Endothelial cell of umbilical vein (primary cell): ENCODE results near the gene IFIT5. TPM values are rescaled to one million over a fixed set of nuclear protein-coding genes. Genes with fewer than 3 reads are reported as not detected.

Experiments
- BruUV-seq: library from RNA; stranded (reverse); fragments of 400-500 nt; replicated peaks from 2 replicates; lab custom pipeline; 2021; lab: Mats Ljungman, UMichigan
- CTCF ChIA-PET: fragments of 300-600, 350-600 bp; sonication (Branson Sonifier 250); formaldehyde crosslinking; loops from one replicate; lab custom pipeline; 2021; ENCODE audit warnings: antibody characterized with exemption, inconsistent platforms; lab: Charles Lee
- POLR2A ChIA-PET: fragments of 300-600, 350-600 bp; sonication (Branson Sonifier 250); formaldehyde crosslinking; loops from one replicate; lab custom pipeline; 2021; ENCODE audit warnings: antibody characterized with exemption, inconsistent platforms; lab: Charles Lee
- DNase-seq: peaks from one replicate; pipeline ENCODE4 v3.0.0-alpha.2; 2011; ENCODE audit warnings: low read depth, low spot score
- FAIRE-seq: peaks from 2 replicates; lab custom pipeline; 2011; peaks lifted over from hg19 to GRCh38; lab: Jason Lieb, UNC
- H2AFZ ChIP-seq: 2 replicates; pipeline ENCODE4 v1.6.0; 2012; ENCODE audit warnings: low read depth, low read length, control low read depth, inconsistent platforms
- H3K27ac ChIP-seq: 2 replicates; pipeline ENCODE4 v1.5.1; 2011; ENCODE audit warnings: low read depth, mild to moderate bottlenecking, control low read depth, low read length, moderate library complexity; ENCODE audit not compliant: insufficient read depth
- H3K27me3 ChIP-seq, 2 experiments: 2 replicates each; pipeline versions ENCODE4 v1.6.0 to v1.6.1; 2011; ENCODE audit warnings: low read length in 2 of 2, mixed read lengths in 1 of 2; ENCODE audit not compliant: control insufficient read depth in 2 of 2, insufficient read depth in 2 of 2
- H3K36me3 ChIP-seq, 2 experiments: 2 replicates in 1 of 2; 3 replicates in 1 of 2; pipeline ENCODE4 v1.5.1; 2011; ENCODE audit warnings: low read length in 2 of 2, mild to moderate bottlenecking in 1 of 2, moderate library complexity in 1 of 2; ENCODE audit not compliant: control insufficient read depth in 2 of 2, insufficient read depth in 2 of 2; ENCODE audit errors: extremely low read depth in 1 of 2
- H3K4me1 ChIP-seq: 3 replicates; pipeline ENCODE4 v1.5.1; 2011; ENCODE audit warnings: mild to moderate bottlenecking, low read length; ENCODE audit not compliant: control insufficient read depth, insufficient read depth; ENCODE audit errors: extremely low read depth
- H3K4me2 ChIP-seq: 2 replicates; pipeline ENCODE4 v1.6.1; 2011; ENCODE audit warnings: low read length, control low read depth, mixed read lengths; ENCODE audit not compliant: insufficient read depth
- H3K4me3 ChIP-seq, 3 experiments: fragments of 200-600 bp in 1 of 3; sonication (generic), shearing (Covaris generic) in 1 of 3; replicated peaks in 1 of 3; 2 replicates each; pipeline ENCODE4 v1.5.1; 2011 to 2016; ENCODE audit warnings: control low read depth in 3 of 3, low read length in 3 of 3, mild to moderate bottlenecking in 2 of 3, inconsistent platforms in 1 of 3, low read depth in 1 of 3, moderate library complexity in 1 of 3; ENCODE audit not compliant: insufficient read depth in 1 of 3
- H3K79me2 ChIP-seq: 2 replicates; pipeline ENCODE4 v1.6.0; 2012; ENCODE audit warnings: low read length, inconsistent platforms; ENCODE audit not compliant: control insufficient read depth, insufficient read depth
- H3K9ac ChIP-seq: replicated peaks from 2 replicates; pipeline ENCODE3; 2011; ENCODE audit warnings: low read length, control low read depth; ENCODE audit not compliant: insufficient read depth; ENCODE audit errors: extremely low read depth
- H3K9me1 ChIP-seq: replicated peaks from 3 replicates; pipeline ENCODE4 v1.6.0; 2011; ENCODE audit warnings: mild to moderate bottlenecking, low read length; ENCODE audit not compliant: control insufficient read depth, insufficient read depth; ENCODE audit errors: extremely low read depth
- H3K9me3 ChIP-seq: replicated peaks from 2 replicates; pipeline ENCODE4 v1.5.1; 2012; ENCODE audit warnings: low read length, inconsistent platforms; ENCODE audit not compliant: control insufficient read depth, insufficient read depth
- H4K20me1 ChIP-seq: replicated peaks from 2 replicates; pipeline ENCODE3; 2011; ENCODE audit warnings: mild to moderate bottlenecking, low read length; ENCODE audit not compliant: control insufficient read depth, insufficient read depth; ENCODE audit errors: extremely low read depth
- EZH2 ChIP-seq: IDR thresholded peaks from 2 replicates; pipeline ENCODE4 v1.6.1; 2012; ENCODE audit warnings: borderline replicate concordance, low read depth, mild to moderate bottlenecking, moderate library complexity, low read length, inconsistent platforms; ENCODE audit not compliant: severe bottlenecking
- FOS ChIP-seq: IDR thresholded peaks from 2 replicates; pipeline ENCODE4 v1.6.1; 2011; ENCODE audit warnings: mild to moderate bottlenecking, low read length, moderate library complexity, borderline replicate concordance; ENCODE audit not compliant: insufficient read depth
- GATA2 ChIP-seq: IDR thresholded peaks from 2 replicates; pipeline ENCODE4 v1.7.0; 2011; ENCODE audit warnings: low read depth, mild to moderate bottlenecking, moderate library complexity, mixed read lengths, low read length; ENCODE audit not compliant: insufficient read length, insufficient read depth
- JUN ChIP-seq: IDR thresholded peaks from 2 replicates; pipeline ENCODE4 v1.6.1; 2011; ENCODE audit warnings: borderline replicate concordance, low read depth; ENCODE audit not compliant: insufficient read length, insufficient read depth
- MYC ChIP-seq: IDR thresholded peaks from one replicate; pipeline ENCODE4 v1.6.1; 2011; ENCODE audit warnings: mild to moderate bottlenecking, low read depth, low read length
- POLR2A ChIP-seq: IDR thresholded peaks from 2 replicates; pipeline ENCODE4 v1.6.1; 2012; ENCODE audit warnings: low read depth, mild to moderate bottlenecking, control low read depth, low read length
- POLR2AphosphoS5 ChIP-seq: IDR thresholded peaks from 2 replicates; pipeline ENCODE4 v1.6.1; 2012; ENCODE audit warnings: low read depth, mild to moderate bottlenecking, control low read depth, low read length, moderate library complexity; ENCODE audit not compliant: insufficient read depth
- dilution Hi-C: fragments of 300-500 bp; cut with MboI; formaldehyde crosslinking; loops from one replicate; pipeline ENCODE4 v1.15.0; 2019; ENCODE audit warnings: low sequenced_read_pairs; ENCODE audit not compliant: extremely low pct_ligation_motif_present
- intact Hi-C: fragments of 100-400 bp; cut with micrococcal nuclease; formaldehyde crosslinking; loops from one replicate; pipeline ENCODE4 v1.10.0; 2022
- polyA plus RNA-seq, 4 experiments: library from polyadenylated mRNA; depleted of rRNA in 3 of 4; stranded (reverse) in 3 of 4; unstranded in 1 of 4; fragments of >200 nt; gene quantifications; 2 replicates each; pipeline versions ENCODE4 v1.2.1 to v1.2.3, GENCODE V29; 2011 to 2012; ENCODE audit warnings: missing spikeins in 1 of 4
- total RNA-seq: library from RNA; stranded (reverse); gene quantifications from 2 replicates; pipeline ENCODE4 v1.2.3, GENCODE V29; 2021
- TF ChIP-seq, protein P1 (sequence below), 2 donors: IDR thresholded peaks; 1 replicate in 1 of 2; 2 replicates in 1 of 2; pipeline ENCODE4 v1.5.1; 2011; ENCODE audit warnings: low read length in 2 of 2, mild to moderate bottlenecking in 2 of 2, moderate library complexity in 2 of 2, control low read depth in 1 of 2, inconsistent platforms in 1 of 2, low read depth in 1 of 2; ENCODE audit not compliant: insufficient read depth in 1 of 2; ENCODE audit errors: extremely low read depth in 1 of 2
- TF ChIP-seq, protein P2 (sequence below): IDR thresholded peaks from 2 replicates; pipeline ENCODE4 v1.6.1; 2011; ENCODE audit not compliant: insufficient read depth, insufficient read length

Gene IFIT5
- total and polyA plus RNA-seq, 2 donors (not counting 3 experiments of a cell fraction or from before 2014, with no cell fraction given): 1.0 to 3.2 TPM

DNA sequence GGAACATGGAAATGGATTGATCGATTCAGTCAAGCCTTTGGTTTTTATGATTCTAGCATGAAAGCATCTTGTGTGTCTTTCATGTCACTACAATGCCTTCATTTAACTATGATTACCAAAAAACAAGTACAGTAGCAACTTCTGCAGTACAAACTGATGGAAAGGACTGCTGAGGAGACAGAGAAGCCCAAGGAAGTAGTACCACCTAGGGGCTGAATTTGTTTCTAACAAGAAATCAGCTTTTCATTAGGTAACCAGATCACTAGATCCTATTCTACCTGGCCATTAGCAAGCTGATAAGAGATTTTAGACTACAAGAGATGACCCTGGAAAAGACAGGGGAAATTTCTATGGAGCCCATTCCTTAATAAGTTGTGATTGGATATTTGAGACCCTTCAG lies 25.1 kb upstream of the IFIT5 start:
- peaks cover 2 to 3% of the 10 kb centered on the region in 2 experiments for H3K27me3 ChIP-seq
- H3K4me1 ChIP-seq: peaks cover 10% of the 10 kb centered on the region
- H3K9me1 ChIP-seq: no peaks in the 10 kb centered on the region
- no peak overlapping the region for H2AFZ ChIP-seq
- H3K4me3 ChIP-seq: no peak overlapping the region
- H3K27ac ChIP-seq: no peak overlapping the region
- no peak overlapping the region for H3K4me2 ChIP-seq
- no TSS peak for BruUV-seq
- no peaks in the 10 kb centered on the region for H3K36me3 ChIP-seq
- dilution Hi-C loops: no loop called here
- intact Hi-C loops: loop anchor here (1.0 kb wide), 1 partner anchor 172 kb away; no protein-coding TSS in a partner anchor
- POLR2A ChIA-PET: no interaction called here
- H3K9ac ChIP-seq: no peak overlapping the region
- DNase-seq: peak; percentile 45
- no peak for FAIRE-seq
- CTCF ChIA-PET: interaction anchor here (0.8 to 2.4 kb wide), 8 partner anchors 14 to 402 kb away, joined by 3 to 21 read pairs (median 4); no protein-coding TSS in a partner anchor
- no peaks in the 10 kb centered on the region for H3K79me2 ChIP-seq
- no peaks in the 10 kb centered on the region for H4K20me1 ChIP-seq
- H3K9me3 ChIP-seq: no peaks in the 10 kb centered on the region
- TF ChIP-seq FOS: no peak
- TF ChIP-seq, protein P1, sequence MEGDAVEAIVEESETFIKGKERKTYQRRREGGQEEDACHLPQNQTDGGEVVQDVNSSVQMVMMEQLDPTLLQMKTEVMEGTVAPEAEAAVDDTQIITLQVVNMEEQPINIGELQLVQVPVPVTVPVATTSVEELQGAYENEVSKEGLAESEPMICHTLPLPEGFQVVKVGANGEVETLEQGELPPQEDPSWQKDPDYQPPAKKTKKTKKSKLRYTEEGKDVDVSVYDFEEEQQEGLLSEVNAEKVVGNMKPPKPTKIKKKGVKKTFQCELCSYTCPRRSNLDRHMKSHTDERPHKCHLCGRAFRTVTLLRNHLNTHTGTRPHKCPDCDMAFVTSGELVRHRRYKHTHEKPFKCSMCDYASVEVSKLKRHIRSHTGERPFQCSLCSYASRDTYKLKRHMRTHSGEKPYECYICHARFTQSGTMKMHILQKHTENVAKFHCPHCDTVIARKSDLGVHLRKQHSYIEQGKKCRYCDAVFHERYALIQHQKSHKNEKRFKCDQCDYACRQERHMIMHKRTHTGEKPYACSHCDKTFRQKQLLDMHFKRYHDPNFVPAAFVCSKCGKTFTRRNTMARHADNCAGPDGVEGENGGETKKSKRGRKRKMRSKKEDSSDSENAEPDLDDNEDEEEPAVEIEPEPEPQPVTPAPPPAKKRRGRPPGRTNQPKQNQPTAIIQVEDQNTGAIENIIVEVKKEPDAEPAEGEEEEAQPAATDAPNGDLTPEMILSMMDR (IDR thresholded peaks at IDR 0.05; ENCODE audit: extremely low read depth in 1 of 2, insufficient read depth in 1 of 2, low read depth in 1 of 2, low read length in 2 of 2): peak in 1 of 2 donors; percentile 21

DNA sequence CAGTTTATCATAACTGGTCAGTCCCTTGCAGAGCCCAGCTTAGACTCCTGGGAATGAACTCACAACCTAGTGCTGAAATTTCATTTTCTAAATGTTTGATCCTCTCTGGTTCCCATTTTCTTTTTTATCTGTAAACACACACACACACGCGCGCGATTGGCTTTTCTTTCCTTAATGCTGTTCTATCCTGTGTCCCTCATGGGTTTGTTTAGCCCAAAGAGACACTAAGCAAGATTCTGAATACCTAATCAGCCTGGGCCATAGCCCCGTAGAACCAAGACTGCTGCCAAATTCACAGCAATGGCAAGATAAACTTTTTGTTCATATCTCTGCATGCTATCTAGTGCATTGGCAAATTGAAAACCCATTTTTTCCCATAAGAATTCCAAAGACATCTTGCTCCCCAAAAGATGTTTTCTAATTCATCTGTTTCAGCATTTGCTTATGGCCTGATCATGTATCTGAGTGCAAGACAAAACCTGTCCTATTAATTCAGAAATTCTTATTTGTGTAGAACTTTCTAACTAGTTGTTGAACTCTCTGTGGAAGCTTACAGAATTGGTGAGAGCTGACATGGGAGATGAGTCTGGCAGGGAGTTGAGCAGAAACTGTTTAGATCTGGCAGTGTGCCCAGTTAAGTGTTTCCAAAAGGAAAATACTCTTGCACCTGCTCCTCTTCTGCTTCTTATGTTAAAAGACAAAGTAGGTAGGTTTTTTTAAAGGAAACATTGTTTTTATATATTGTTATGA lies 23.7 kb upstream of the IFIT5 start:
- ChIA-PET POLR2A (no interaction called here), CTCF (interaction anchor here (1.8 kb wide), 1 partner anchor 27 kb away, joined by 6 read pairs; no protein-coding TSS in a partner anchor)
- dilution Hi-C loops (no loop called here), intact Hi-C loops (no loop called here)
- no peak overlapping the region for H3K4me2 ChIP-seq
- FAIRE-seq (no peak), DNase-seq (no peak)
- no peak for TF ChIP-seq POLR2AphosphoS5
- TF ChIP-seq EZH2: no peak
- no peak for TF ChIP-seq MYC
- no peak for TF ChIP-seq FOS
- TF ChIP-seq, protein P2, sequence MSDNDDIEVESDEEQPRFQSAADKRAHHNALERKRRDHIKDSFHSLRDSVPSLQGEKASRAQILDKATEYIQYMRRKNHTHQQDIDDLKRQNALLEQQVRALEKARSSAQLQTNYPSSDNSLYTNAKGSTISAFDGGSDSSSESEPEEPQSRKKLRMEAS: no peak
- TF ChIP-seq, protein P1 (IDR thresholded peaks at IDR 0.05; ENCODE audit: extremely low read depth in 1 of 2, insufficient read depth in 1 of 2, low read depth in 1 of 2, low read length in 2 of 2): no peak
- no peak for TF ChIP-seq POLR2A
- no peak for TF ChIP-seq GATA2
- TF ChIP-seq JUN: no peak
- H3K4me1 ChIP-seq: peaks cover 10% of the 10 kb centered on the region
- H3K9me3 ChIP-seq: no peaks in the 10 kb centered on the region
- no peaks in the 10 kb centered on the region for H4K20me1 ChIP-seq
- no peaks in the 10 kb centered on the region for H3K79me2 ChIP-seq
- H3K4me3 ChIP-seq: no peak overlapping the region
- BruUV-seq: no TSS peak
- H3K9me1 ChIP-seq: no peaks in the 10 kb centered on the region
- H3K27ac ChIP-seq: no peak overlapping the region
- H2AFZ ChIP-seq: no peak overlapping the region
- no peaks in the 10 kb centered on the region for H3K27me3 ChIP-seq
- H3K9ac ChIP-seq: no peak overlapping the region
- no peaks in the 10 kb centered on the region for H3K36me3 ChIP-seq
